ENCODE data around the gene BTRC.

DNA sequence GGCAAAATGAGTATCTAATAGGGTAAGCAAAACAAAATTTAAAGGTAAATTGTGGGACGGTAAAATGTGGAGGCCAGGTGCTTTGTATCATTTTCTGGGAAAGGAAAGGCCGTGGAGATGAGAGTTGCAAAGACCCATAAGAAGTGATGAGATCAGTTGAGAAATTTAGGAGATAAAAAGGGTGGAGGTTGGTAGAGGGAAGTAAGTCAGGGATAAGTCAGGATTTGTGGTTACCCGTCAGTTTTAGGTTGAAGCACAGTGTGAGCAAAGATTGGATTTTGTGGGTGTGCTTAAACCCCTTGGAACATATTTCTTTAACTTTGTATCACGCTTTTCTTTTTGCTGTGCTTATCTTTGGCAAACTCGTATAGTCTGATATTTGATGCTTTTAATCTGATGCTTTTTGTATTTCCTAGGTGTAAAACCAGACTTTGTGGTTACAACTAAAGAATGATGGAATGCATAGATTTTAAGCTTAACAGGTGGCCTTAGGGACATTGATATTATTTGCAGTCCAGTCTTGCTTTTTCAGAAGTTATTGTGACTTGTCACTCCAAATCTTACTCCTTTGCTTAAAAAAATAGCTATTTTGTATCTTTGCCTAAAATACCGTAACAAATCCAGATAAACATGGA lies 1.2 kb downstream of the BTRC start:
- TF ChIP-seq EZH2phosphoT487 (IDR thresholded peaks at IDR 0.05; ENCODE audit: insufficient read depth, low read depth) (no peak), EZH2 (IDR thresholded peaks at IDR 0.05; ENCODE audit: insufficient read depth, poor library complexity, severe bottlenecking) (no peak)
